HepG2 (cell line): Measurements from ENCODE around the gene FBLIM1. TPM values are rescaled to one million over a fixed set of nuclear protein-coding genes. Genes with fewer than 3 reads are reported as not detected.
A peak's percentile ranks its signal among the peaks of the same experiment; 100 is the strongest.

Source experiments
- AKNA ChIP-seq: sonication (generic); formaldehyde crosslinking; IDR thresholded peaks from 2 replicates; pipeline ENCODE4 v1.4.0; 2020; ENCODE audit warnings: missing genetic modification reagents, borderline replicate concordance
- ARID2 ChIP-seq: sonication (generic); formaldehyde crosslinking; IDR thresholded peaks from 2 replicates; pipeline ENCODE4 v1.8.1; 2022; ENCODE audit warnings: mild to moderate bottlenecking, missing genetic modification reagents, borderline replicate concordance
- CBX1 ChIP-seq: IDR thresholded peaks from one replicate; pipeline ENCODE4 v1.6.1; 2016; ENCODE audit warnings: antibody characterized with exemption, low read depth
- CEBPZ ChIP-seq: IDR thresholded peaks from 2 replicates; pipeline ENCODE4 v1.6.1; 2012; ENCODE audit warnings: low read length, improper control_type of control experiment
- MIXL1 ChIP-seq: IDR thresholded peaks from 2 replicates; pipeline ENCODE4 v1.6.1; 2016
- NFIC ChIP-seq: IDR thresholded peaks from 2 replicates; pipeline ENCODE4 v1.6.1; 2012; ENCODE audit warnings: mild to moderate bottlenecking, low read length, inconsistent platforms
- PRMT3 ChIP-seq: sonication (generic); formaldehyde crosslinking; IDR thresholded peaks from 2 replicates; pipeline ENCODE4 v1.8.1; 2022; ENCODE audit warnings: low read depth, mild to moderate bottlenecking, moderate library complexity, missing genetic modification reagents, borderline replicate concordance
- SALL2 ChIP-seq: sonication (generic); formaldehyde crosslinking; IDR thresholded peaks from 2 replicates; pipeline ENCODE4 v1.8.1; 2023; ENCODE audit warnings: mild to moderate bottlenecking, missing genetic modification reagents, inconsistent platforms
- SRY ChIP-seq: sonication (generic); formaldehyde crosslinking; IDR thresholded peaks from 2 replicates; pipeline ENCODE4 v1.8.0; 2022; ENCODE audit warnings: mild to moderate bottlenecking, missing genetic modification reagents
- TEAD3 ChIP-seq: optimal IDR thresholded peaks from 2 replicates; pipeline ENCODE3; 2016; ENCODE audit warnings: borderline replicate concordance
- TEF ChIP-seq: sonication (generic); formaldehyde crosslinking; IDR thresholded peaks from 2 replicates; pipeline ENCODE4 v1.5.0; 2020; ENCODE audit warnings: missing genetic modification reagents
- ZBTB1 ChIP-seq: sonication (generic); formaldehyde crosslinking; IDR thresholded peaks from 2 replicates; pipeline ENCODE4 v1.4.0; 2020; ENCODE audit warnings: missing genetic modification reagents, borderline replicate concordance
- ZBTB33 ChIP-seq: sonication (generic); formaldehyde crosslinking; IDR thresholded peaks from 2 replicates; pipeline ENCODE4 v1.4.0; 2020; ENCODE audit warnings: missing genetic modification reagents
- ZNF343 ChIP-seq: sonication (generic); formaldehyde crosslinking; IDR thresholded peaks from 2 replicates; pipeline ENCODE4 v1.4.0; 2020; ENCODE audit warnings: mild to moderate bottlenecking, missing genetic modification reagents
- ZNF446 ChIP-seq: sonication (generic); formaldehyde crosslinking; IDR thresholded peaks from 2 replicates; pipeline ENCODE4 v1.5.0; 2020; ENCODE audit warnings: mild to moderate bottlenecking, missing genetic modification reagents
- ZNF546 ChIP-seq: sonication (generic); formaldehyde crosslinking; conservative IDR thresholded peaks from 2 replicates; pipeline ENCODE4 v1.8.1; 2023; ENCODE audit warnings: mild to moderate bottlenecking, missing genetic modification reagents
- ZNF564 ChIP-seq: sonication (generic); formaldehyde crosslinking; IDR thresholded peaks from 2 replicates; pipeline ENCODE4 v1.8.1; 2023; ENCODE audit warnings: mild to moderate bottlenecking, missing genetic modification reagents
- ZNF567 ChIP-seq: sonication (generic); formaldehyde crosslinking; IDR thresholded peaks from 2 replicates; pipeline ENCODE4 v1.8.1; 2023; ENCODE audit warnings: mild to moderate bottlenecking, missing genetic modification reagents, borderline replicate concordance
- ZNF746 ChIP-seq: sonication (generic); formaldehyde crosslinking; IDR thresholded peaks from 2 replicates; pipeline ENCODE4 v1.8.0; 2022; ENCODE audit warnings: mild to moderate bottlenecking, missing genetic modification reagents
- polyA plus RNA-seq, 8 experiments: library from polyadenylated mRNA; depleted of rRNA in 3 of 8; stranded (reverse) in 7 of 8; unstranded in 1 of 8; fragments of >200 nt; fragmentation: Illumina TruSeq in 4 of 8; extraction: Trizol in 4 of 8; gene quantifications; 2 replicates each; pipeline versions ENCODE4 v1.2.1 to v1.2.3, GENCODE V29; 2011 to 2016; ENCODE audit warnings: low read depth in 4 of 8, missing spikeins in 1 of 8, mixed read lengths in 1 of 8; ENCODE audit not compliant: insufficient read depth in 1 of 8
- total RNA-seq, 5 experiments: library from RNA; depleted of rRNA; stranded (reverse); fragments of >200 nt; fragmentation: Illumina TruSeq; extraction: Trizol; gene quantifications; 2 replicates each; pipeline ENCODE4 v1.2.3, GENCODE V29; 2016; ENCODE audit warnings: low read depth in 1 of 5

FBLIM1 gene
- total and polyA plus RNA-seq, 2 of the 13 experiments (the other 11 are each of a cell fraction or from before 2014, with no cell fraction given): 10.6 to 23.0 TPM

GRCh38 chr1:15740924-15741850 lies 17.4 kb upstream of the FBLIM1 start (continued):
- TF ChIP-seq ZBTB33 (0 out of 2 replicates have a peak, but pooled peaks have one; percentile 59), ZBTB1 (no peak), ZNF567 (CRISPR knock-in tag) (no peak), ARID2 (CRISPR knock-in tag) (no peak), MIXL1 (CRISPR knock-in tag) (peak; percentile 56; the same call in 1 of the 2 replicates), ZNF343 (no peak), PRMT3 (CRISPR knock-in tag) (no peak), CEBPZ (no peak), NFIC (no peak), ZNF746 (CRISPR knock-in tag) (no peak), ZNF446 (no peak), SRY (CRISPR knock-in tag) (no peak), CBX1 (no peak), SALL2 (CRISPR knock-in tag) (0 out of 2 replicates have a peak, but pooled peaks have one; percentile 28), ZNF546 (CRISPR knock-in tag) (no peak), TEAD3 (CRISPR knock-in tag) (peak; percentile 65), AKNA (no peak), ZNF564 (CRISPR knock-in tag) (no peak), TEF (CRISPR knock-in tag) (no peak)
